Measurements from ENCODE around the gene ARL11. TPM values are rescaled to one million over a fixed set of nuclear protein-coding genes. Genes with fewer than 3 reads are reported as not detected.

ARL11 gene
- polyA plus RNA-seq, 1 donor from 2014 or later, result not detected

GRCh38 chr13:49667773-49668172 is 39.5 kb downstream of the ARL11 start:
- no peaks in the 10 kb centered on the region for H3K79me2 ChIP-seq (replicated peaks; ENCODE audit: insufficient read depth, low read length)
- TF ChIP-seq SMC3 (conservative IDR thresholded peaks at IDR 0.05; ENCODE audit: poor library complexity), result no peak
- no peak for TF ChIP-seq MXI1 (conservative IDR thresholded peaks at IDR 0.05; ENCODE audit: poor library complexity, severe bottlenecking)
- no peak overlapping the region for H3K4me3 ChIP-seq (ENCODE audit: low read length)
- H3K9ac ChIP-seq (ENCODE audit: low read length), result no peak overlapping the region
- H3F3A ChIP-seq (ENCODE audit: insufficient read depth, low read length, poor library complexity, severe bottlenecking), result no peaks in the 10 kb centered on the region
- H3K9me2 ChIP-seq (ENCODE audit: insufficient read depth, low read length), result no peaks in the 10 kb centered on the region
- no peaks in the 10 kb centered on the region for H3K9me3 ChIP-seq (ENCODE audit: low read length)
- no peaks in the 10 kb centered on the region for H3K36me3 ChIP-seq (ENCODE audit: insufficient read depth, low read length)
- no peaks in the 10 kb centered on the region for H4K20me1 ChIP-seq (ENCODE audit: insufficient read depth)
- H2AFZ ChIP-seq (ENCODE audit: low read depth, low read length), result no peak overlapping the region
- H3K27me3 ChIP-seq (ENCODE audit: insufficient read depth, low read depth, low read length), result no peaks in the 10 kb centered on the region
- H3K27ac ChIP-seq (ENCODE audit: low read length), result no peak overlapping the region
- H3K4me2 ChIP-seq (ENCODE audit: low read length), result no peak overlapping the region

DNA sequence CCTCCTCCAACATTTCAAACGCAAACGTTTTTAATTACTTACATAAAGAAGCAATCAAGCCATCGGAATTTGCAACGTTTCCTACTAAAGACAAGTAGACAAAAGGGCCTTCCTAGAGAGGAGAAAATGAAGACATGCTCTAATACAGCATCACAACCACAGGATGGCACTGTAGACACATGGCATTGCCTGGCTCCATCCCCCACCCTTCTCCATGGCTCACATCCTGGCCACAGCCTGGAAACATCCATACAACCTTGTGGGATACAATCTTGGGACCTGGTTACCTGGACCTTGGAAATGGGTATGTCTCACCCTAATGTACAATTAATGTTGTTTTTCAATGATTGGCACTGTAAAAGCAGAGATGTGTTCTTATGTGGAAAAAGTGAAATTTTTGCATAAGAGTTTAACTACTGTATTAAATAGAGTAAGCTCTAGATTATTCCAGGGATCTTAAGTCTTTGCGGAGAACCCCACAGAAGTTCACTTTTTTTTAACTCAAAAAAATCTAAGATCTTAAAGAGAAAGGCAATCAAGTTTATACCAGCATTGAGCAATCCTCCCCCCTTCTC is 41.5 kb downstream of the ARL11 start:
- Histone ChIP-seq H3K9me3 (ENCODE audit: low read length) (no peaks in the 10 kb centered on the region), H3K27me3 (ENCODE audit: insufficient read depth, low read depth, low read length) (no peaks in the 10 kb centered on the region), H3K27ac (ENCODE audit: low read length) (no peak overlapping the region), H3F3A (ENCODE audit: insufficient read depth, low read length, poor library complexity, severe bottlenecking) (no peaks in the 10 kb centered on the region), H3K9me2 (ENCODE audit: insufficient read depth, low read length) (no peaks in the 10 kb centered on the region), H3K4me3 (ENCODE audit: low read length) (no peak overlapping the region), H3K79me2 (replicated peaks; ENCODE audit: insufficient read depth, low read length) (no peaks in the 10 kb centered on the region), H3K9ac (ENCODE audit: low read length) (no peak overlapping the region), H3K36me3 (ENCODE audit: insufficient read depth, low read length) (no peaks in the 10 kb centered on the region), H2AFZ (ENCODE audit: low read depth, low read length) (peak overlapping the region; percentile 32), H3K4me2 (ENCODE audit: low read length) (no peak overlapping the region), H4K20me1 (ENCODE audit: insufficient read depth) (no peaks in the 10 kb centered on the region)
- TF ChIP-seq TAF1 (IDR thresholded peaks at IDR 0.05; ENCODE audit: low read depth), result no peak
- TF ChIP-seq SMC3 (conservative IDR thresholded peaks at IDR 0.05; ENCODE audit: poor library complexity), result peak; percentile 94
- TF ChIP-seq MXI1 (conservative IDR thresholded peaks at IDR 0.05; ENCODE audit: poor library complexity, severe bottlenecking), result no peak
- no peak for TF ChIP-seq POLR2AphosphoS5 (IDR thresholded peaks at IDR 0.05)
- TF ChIP-seq CTCF (IDR thresholded peaks at IDR 0.05; ENCODE audit: poor library complexity, severe bottlenecking), result peak; percentile 93
- TF ChIP-seq EZH2 (IDR thresholded peaks at IDR 0.05; ENCODE audit: borderline replicate concordance, insufficient read depth, low read length, poor library complexity, severe bottlenecking), result no peak
- TF ChIP-seq, protein P1, sequence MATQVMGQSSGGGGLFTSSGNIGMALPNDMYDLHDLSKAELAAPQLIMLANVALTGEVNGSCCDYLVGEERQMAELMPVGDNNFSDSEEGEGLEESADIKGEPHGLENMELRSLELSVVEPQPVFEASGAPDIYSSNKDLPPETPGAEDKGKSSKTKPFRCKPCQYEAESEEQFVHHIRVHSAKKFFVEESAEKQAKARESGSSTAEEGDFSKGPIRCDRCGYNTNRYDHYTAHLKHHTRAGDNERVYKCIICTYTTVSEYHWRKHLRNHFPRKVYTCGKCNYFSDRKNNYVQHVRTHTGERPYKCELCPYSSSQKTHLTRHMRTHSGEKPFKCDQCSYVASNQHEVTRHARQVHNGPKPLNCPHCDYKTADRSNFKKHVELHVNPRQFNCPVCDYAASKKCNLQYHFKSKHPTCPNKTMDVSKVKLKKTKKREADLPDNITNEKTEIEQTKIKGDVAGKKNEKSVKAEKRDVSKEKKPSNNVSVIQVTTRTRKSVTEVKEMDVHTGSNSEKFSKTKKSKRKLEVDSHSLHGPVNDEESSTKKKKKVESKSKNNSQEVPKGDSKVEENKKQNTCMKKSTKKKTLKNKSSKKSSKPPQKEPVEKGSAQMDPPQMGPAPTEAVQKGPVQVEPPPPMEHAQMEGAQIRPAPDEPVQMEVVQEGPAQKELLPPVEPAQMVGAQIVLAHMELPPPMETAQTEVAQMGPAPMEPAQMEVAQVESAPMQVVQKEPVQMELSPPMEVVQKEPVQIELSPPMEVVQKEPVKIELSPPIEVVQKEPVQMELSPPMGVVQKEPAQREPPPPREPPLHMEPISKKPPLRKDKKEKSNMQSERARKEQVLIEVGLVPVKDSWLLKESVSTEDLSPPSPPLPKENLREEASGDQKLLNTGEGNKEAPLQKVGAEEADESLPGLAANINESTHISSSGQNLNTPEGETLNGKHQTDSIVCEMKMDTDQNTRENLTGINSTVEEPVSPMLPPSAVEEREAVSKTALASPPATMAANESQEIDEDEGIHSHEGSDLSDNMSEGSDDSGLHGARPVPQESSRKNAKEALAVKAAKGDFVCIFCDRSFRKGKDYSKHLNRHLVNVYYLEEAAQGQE (IDR thresholded peaks at IDR 0.05; ENCODE audit: borderline replicate concordance), result no peak
- TF ChIP-seq EP300 (conservative IDR thresholded peaks at IDR 0.05; ENCODE audit: poor library complexity, severe bottlenecking), result no peak
- peak; percentile 95 for TF ChIP-seq RAD21 (conservative IDR thresholded peaks at IDR 0.05)

Data from neural cell (in vitro differentiated cells).